Loucy (cell line): Measurements from ENCODE around the gene CHPF2.

Experiments
- H2AFZ ChIP-seq: fragments of 200-600 bp; sonication (generic); 2 replicates; pipeline ENCODE4 v1.6.0; 2016; ENCODE audit warnings: antibody characterized with exemption, mild to moderate bottlenecking, low read length, moderate library complexity
- H3F3A ChIP-seq: fragments of 200-600 bp; 2 replicates; pipeline ENCODE4 v1.6.0; 2016; ENCODE audit warnings: antibody characterized with exemption, low read depth, mild to moderate bottlenecking
- H3K27me3 ChIP-seq: fragments of 200-600 bp; sonication (generic); 2 replicates; pipeline ENCODE4 v1.6.1; 2014; ENCODE audit warnings: low read length, mild to moderate bottlenecking; ENCODE audit not compliant: insufficient read depth, poor library complexity, severe bottlenecking
- H3K36me3 ChIP-seq: fragments of 200-600 bp; sonication (generic); 2 replicates; pipeline ENCODE4 v1.6.1; 2016; ENCODE audit warnings: low read length; ENCODE audit not compliant: insufficient read depth
- H3K4me1 ChIP-seq: fragments of 200-600 bp; sonication (generic); 2 replicates; pipeline ENCODE4 v1.5.1; 2014; ENCODE audit warnings: low read length, mild to moderate bottlenecking; ENCODE audit not compliant: insufficient read depth, poor library complexity, severe bottlenecking
- H3K4me2 ChIP-seq: fragments of 200-600 bp; sonication (generic); 2 replicates; pipeline ENCODE4 v1.6.0; 2014; ENCODE audit warnings: antibody characterized with exemption, low read length, low read depth, mild to moderate bottlenecking; ENCODE audit not compliant: poor library complexity, severe bottlenecking
- H3K4me3 ChIP-seq: fragments of 200-600 bp; sonication (generic); 2 replicates; pipeline ENCODE4 v1.5.1; 2014; ENCODE audit warnings: low read length, mild to moderate bottlenecking, mixed read lengths; ENCODE audit not compliant: poor library complexity, severe bottlenecking
- H3K79me2 ChIP-seq: fragments of 200-600 bp; sonication (generic); 2 replicates; pipeline ENCODE4 v1.6.1; 2014; ENCODE audit warnings: low read length; ENCODE audit not compliant: insufficient read depth
- H3K9ac ChIP-seq: fragments of 200-600 bp; sonication (generic); 2 replicates; pipeline ENCODE4 v1.6.0; 2014; ENCODE audit warnings: mild to moderate bottlenecking, low read depth, low read length, moderate library complexity; ENCODE audit not compliant: poor library complexity, severe bottlenecking
- H3K9me2 ChIP-seq: fragments of 200-600 bp; sonication (generic); replicated peaks from 2 replicates; pipeline ENCODE4 v1.6.1; 2016; ENCODE audit warnings: low read depth, low read length, mixed read lengths
- H3K9me3 ChIP-seq: fragments of 200-600 bp; sonication (generic); 2 replicates; pipeline ENCODE4 v1.6.1; 2014; ENCODE audit warnings: mild to moderate bottlenecking, antibody characterized with exemption, low read length, low read depth; ENCODE audit not compliant: insufficient read depth
- H4K20me1 ChIP-seq: fragments of 200-600 bp; sonication (generic); 2 replicates; pipeline ENCODE4 v1.6.0; 2014; ENCODE audit warnings: antibody characterized with exemption, low read length, mild to moderate bottlenecking; ENCODE audit not compliant: insufficient read depth, poor library complexity, severe bottlenecking
- CTCF ChIP-seq: fragments of 200-600 bp; sonication (generic); conservative IDR thresholded peaks from 2 replicates; pipeline ENCODE4 v1.5.1; 2014; ENCODE audit warnings: mild to moderate bottlenecking, antibody characterized with exemption, low read length
- EZH2phosphoT487 ChIP-seq: fragments of 200-600 bp; IDR thresholded peaks from 2 replicates; pipeline ENCODE4 v1.6.1; 2018; ENCODE audit warnings: antibody characterized with exemption, mild to moderate bottlenecking, moderate library complexity, borderline replicate concordance

The CHPF2 gene

GRCh38 chr7:151236406-151236805 lies 4.1 kb downstream of the CHPF2 start:
- H4K20me1 ChIP-seq = peaks cover 44% of the 10 kb centered on the region
- H3F3A ChIP-seq = no peaks in the 10 kb centered on the region
- TF ChIP-seq EZH2phosphoT487 (no peak), CTCF (no peak)
- no peak overlapping the region for H3K4me3 ChIP-seq
- no peaks in the 10 kb centered on the region for H3K9me2 ChIP-seq
- no peaks in the 10 kb centered on the region for H3K9me3 ChIP-seq
- no peak overlapping the region for H3K9ac ChIP-seq
- no peak overlapping the region for H3K4me2 ChIP-seq
- peaks cover 23% of the 10 kb centered on the region; the same call in 1 of the 2 replicates for H3K36me3 ChIP-seq
- peaks cover 25% of the 10 kb centered on the region for H3K4me1 ChIP-seq
- peaks cover 44% of the 10 kb centered on the region for H3K79me2 ChIP-seq
- H3K27me3 ChIP-seq = peaks cover 5% of the 10 kb centered on the region
- H2AFZ ChIP-seq = no peak overlapping the region

- no peaks in the 10 kb centered on the region for H3F3A ChIP-seq
- no peaks in the 10 kb centered on the region for H3K9me2 ChIP-seq
- H2AFZ ChIP-seq = no peak overlapping the region
- peaks cover 3% of the 10 kb centered on the region for H3K27me3 ChIP-seq
- peaks cover 44% of the 10 kb centered on the region for H4K20me1 ChIP-seq
- no peak overlapping the region for H3K4me2 ChIP-seq
- no peak overlapping the region for H3K4me3 ChIP-seq
- H3K9ac ChIP-seq = no peak overlapping the region
- peaks cover 35% of the 10 kb centered on the region for H3K79me2 ChIP-seq
- no peaks in the 10 kb centered on the region for H3K9me3 ChIP-seq
- TF ChIP-seq EZH2phosphoT487 (no peak), CTCF (no peak)
- peaks cover 17% of the 10 kb centered on the region for H3K4me1 ChIP-seq
- H3K36me3 ChIP-seq = peaks cover 23% of the 10 kb centered on the region; the same call in 1 of the 2 replicates
Measured at GRCh38 chr7:151237244-151238189, 5.2 kb downstream of the CHPF2 start.

- Histone ChIP-seq H3K9me2 (no peaks in the 10 kb centered on the region), H4K20me1 (peaks cover 38% of the 10 kb centered on the region), H3K79me2 (peaks cover 28% of the 10 kb centered on the region), H3F3A (no peaks in the 10 kb centered on the region), H3K4me1 (peaks cover 19% of the 10 kb centered on the region), H3K4me3 (no peak overlapping the region), H3K36me3 (peaks cover 23% of the 10 kb centered on the region; the same call in 1 of the 2 replicates), H3K27me3 (no peaks in the 10 kb centered on the region), H3K4me2 (no peak overlapping the region), H2AFZ (no peak overlapping the region), H3K9ac (no peak overlapping the region), H3K9me3 (no peaks in the 10 kb centered on the region)
- TF ChIP-seq CTCF = no peak
Measured at GRCh38 chr7:151238190-151238810, 6.0 kb downstream of the CHPF2 start.
